ENCODE results near the gene MYO5A.

- TF ChIP-seq TARDBP (IDR thresholded peaks at IDR 0.05) (no peak), ARNT (IDR thresholded peaks at IDR 0.05) (no peak), ZNF384 (IDR thresholded peaks at IDR 0.05) (no peak), SP1 (IDR thresholded peaks at IDR 0.05) (no peak), FOXA1 (IDR thresholded peaks at IDR 0.05) (no peak), HDGF (IDR thresholded peaks at IDR 0.05; ENCODE audit: borderline replicate concordance) (no peak), ELF4 (IDR thresholded peaks at IDR 0.05) (no peak), FOXM1 (IDR thresholded peaks at IDR 0.05; ENCODE audit: borderline replicate concordance) (no peak), LEF1 (IDR thresholded peaks at IDR 0.05; ENCODE audit: borderline replicate concordance) (no peak), PKNOX1 (IDR thresholded peaks at IDR 0.05) (no peak), BHLHE40 (IDR thresholded peaks at IDR 0.05; ENCODE audit: borderline replicate concordance) (no peak), SUZ12 (IDR thresholded peaks at IDR 0.05) (no peak), CTBP1 (IDR thresholded peaks at IDR 0.05; ENCODE audit: borderline replicate concordance) (no peak)
These were observed 46.4 kb upstream of the MYO5A start for GRCh38 chr15:52575072-52575471.
